GM12878 (cell line): ENCODE results near the gene SPATA31A3. TPM values are rescaled to one million over a fixed set of nuclear protein-coding genes. Genes with fewer than 3 reads are reported as not detected.

ENCODE experiments used
- polyA plus RNA-seq, 11 experiments: library from polyadenylated mRNA; depleted of rRNA in 4 of 11; unstranded in 6 of 11; stranded (reverse) in 5 of 11; fragments of >200 nt; fragmentation: Nextera tagmentation in 4 of 11; fragmentation: Illumina TruSeq in 1 of 11; extraction: Ambion mirVana in 4 of 11; extraction: Trizol in 1 of 11; gene quantifications; 1 replicate in 1 of 11; 2 replicates in 10 of 11; pipeline versions ENCODE4 v1.2.1 to v1.2.3, GENCODE V29; 2011 to 2016; ENCODE audit warnings: inconsistent platforms in 2 of 11, missing spikeins in 2 of 11, low read depth in 1 of 11
- small RNA-seq: library from RNA; depleted of rRNA; stranded (forward); fragments of <200 nt; gene quantifications from one replicate; pipeline ENCODE3, GENCODE V24; 2014
- total RNA-seq, 4 experiments: library from RNA; depleted of rRNA in 3 of 4; stranded (reverse); fragments of >200 nt in 3 of 4; fragmentation: Illumina TruSeq in 1 of 4; extraction: Trizol in 1 of 4; gene quantifications; 2 replicates each; pipeline versions ENCODE4 v1.2.1 to v1.2.3, GENCODE V29; 2013 to 2021

SPATA31A3 gene
- total and polyA plus RNA-seq, 10 of the 15 experiments (the other 5 are each of a cell fraction or from before 2014, with no cell fraction given): not detected

Small RNA genes within 50 kb of the gene (small RNA-seq; reads per million reads assigned to genes)
- gene AL353770.1 (not detected), gene AL353770.2 (not detected)

Other genes with a start within 250 kb of the SPATA31A3 start
- 2.8 and 3.0 TPM in 2 replicates for gene ZNF658, start 91.8 kb downstream of the SPATA31A3 start, total RNA-seq (2014; rRNA removed)
- gene ZNF658, start 91.8 kb downstream of the SPATA31A3 start, total RNA-seq (2014; rRNA removed; fragmentation: Illumina TruSeq; extraction: Trizol): 3.6 and 3.8 TPM in 2 replicates
- gene ZNF658, start 91.8 kb downstream of the SPATA31A3 start, total RNA-seq (2021): 2.9 and 3.2 TPM in 2 replicates
- 1.3 and 1.9 TPM in 2 replicates for gene ZNF658, start 91.8 kb downstream of the SPATA31A3 start, polyA plus RNA-seq (2011; rRNA removed)
- gene ZNF658, start 91.8 kb downstream of the SPATA31A3 start, polyA plus RNA-seq (2014; fragmentation: Illumina TruSeq; extraction: Trizol): 2.4 and 3.2 TPM in 2 replicates
- gene ZNF658, start 91.8 kb downstream of the SPATA31A3 start, polyA plus RNA-seq (2014; fragmentation: Nextera tagmentation; extraction: Ambion mirVana): under 1 TPM; 0.74 to 0.95 TPM
- gene ZNF658, start 91.8 kb downstream of the SPATA31A3 start, polyA plus RNA-seq (2014; rRNA removed): 1.00 and 1.1 TPM in 2 replicates
- 1 to 10 TPM; 2.4 to 3.3 TPM for gene ZNF658, start 91.8 kb downstream of the SPATA31A3 start, polyA plus RNA-seq (2016; fragmentation: Nextera tagmentation; extraction: Ambion mirVana)